Measurements from ENCODE around the gene EIF3J.

EIF3J gene

GRCh38 chr15:44595656-44596510 is 58.9 kb downstream of the EIF3J start:
- no peak overlapping the region for H3K27ac ChIP-seq
- ChIA-PET CTCF (no interaction called here), POLR2A (ENCODE audit: low non-redundant PET) (no interaction called here)
- no peak for DNase-seq (ENCODE audit: low spot score)
- no peak for TF ChIP-seq CTCF (conservative IDR thresholded peaks at IDR 0.05; ENCODE audit: low read depth)

GRCh38 chr15:44596511-44597010 is 59.6 kb downstream of the EIF3J start:
- CTCF ChIA-PET, result interaction anchor here (0.6 kb wide), 1 partner anchor 46 kb away, joined by 4 read pairs; no protein-coding TSS in a partner anchor
- POLR2A ChIA-PET (ENCODE audit: low non-redundant PET), result no interaction called here
- TF ChIP-seq CTCF (conservative IDR thresholded peaks at IDR 0.05; ENCODE audit: low read depth), result no peak
- DNase-seq (ENCODE audit: low spot score), result no peak
- no peak overlapping the region for H3K27ac ChIP-seq

- DNase-seq (ENCODE audit: low spot score), result no peak
- no peak for TF ChIP-seq CTCF (conservative IDR thresholded peaks at IDR 0.05; ENCODE audit: low read depth)
- CTCF ChIA-PET, result interaction anchor here (0.6 to 0.7 kb wide), 3 partner anchors 15 to 308 kb away, joined by 3 read pairs; no protein-coding TSS in a partner anchor
- H3K27ac ChIP-seq, result no peak overlapping the region
- POLR2A ChIA-PET (ENCODE audit: low non-redundant PET), result no interaction called here
Measured at GRCh38 chr15:44598066-44598465, 61.1 kb downstream of the EIF3J start.

- ChIA-PET POLR2A (ENCODE audit: low non-redundant PET) (no interaction called here), CTCF (interaction anchor here (0.6 to 1.0 kb wide), 2 partner anchors 14 to 20 kb away, joined by 3 to 4 read pairs; no protein-coding TSS in a partner anchor)
- no peak for DNase-seq (ENCODE audit: low spot score)
- H3K27ac ChIP-seq, result no peak overlapping the region
- no peak for TF ChIP-seq CTCF (conservative IDR thresholded peaks at IDR 0.05; ENCODE audit: low read depth)
Measured at GRCh38 chr15:44598892-44599291, 61.9 kb downstream of the EIF3J start.

- CTCF ChIA-PET, result no interaction called here
- H3K27ac ChIP-seq, result no peak overlapping the region
- DNase-seq (ENCODE audit: low spot score), result no peak
- POLR2A ChIA-PET (ENCODE audit: low non-redundant PET), result no interaction called here
- no peak for TF ChIP-seq CTCF (conservative IDR thresholded peaks at IDR 0.05; ENCODE audit: low read depth)
Measured at GRCh38 chr15:44603126-44603525, 66.2 kb downstream of the EIF3J start.

- CTCF ChIA-PET, result no interaction called here
- no peak for TF ChIP-seq CTCF (conservative IDR thresholded peaks at IDR 0.05; ENCODE audit: low read depth)
- no peak for DNase-seq (ENCODE audit: low spot score)
- H3K27ac ChIP-seq, result no peak overlapping the region
- POLR2A ChIA-PET (ENCODE audit: low non-redundant PET), result no interaction called here
Measured at GRCh38 chr15:44606740-44607139, 69.8 kb downstream of the EIF3J start.
